ENCODE data around the gene FAM156B.
"Not testable (repeated sequence)": the region's sequence is repeated elsewhere in the genome, so short reads cannot be mapped to it uniquely, and the experiment has no call there.

FAM156B gene

DNA sequence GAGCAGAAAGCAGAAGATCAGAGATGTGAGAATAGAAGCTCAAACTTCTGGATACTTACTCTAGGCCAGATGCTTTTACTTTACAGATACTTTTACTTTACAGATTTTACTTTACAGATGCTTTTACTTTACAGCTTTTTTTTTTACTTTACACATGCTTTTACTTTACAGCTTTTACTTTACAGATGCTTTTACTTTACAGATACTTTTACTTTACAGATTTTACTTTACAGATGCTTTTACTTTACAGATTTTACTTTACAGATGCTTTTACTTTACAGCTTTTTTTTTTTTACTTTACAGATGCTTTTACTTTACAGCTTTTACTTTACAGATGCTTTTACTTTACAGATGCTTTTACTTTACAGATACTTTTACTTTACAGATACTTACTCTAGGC lies 23.3 kb upstream of the FAM156B start:
- H3K4me3 ChIP-seq (ENCODE audit: low read depth, low read length); H3K36me3 ChIP-seq (ENCODE audit: control insufficient read depth in 2 of 2, insufficient read depth in 1 of 2, low read length in 2 of 2); H3K9me3 ChIP-seq (ENCODE audit: control insufficient read depth, insufficient read depth, low read depth, low read length); POLR2A ChIA-PET; H3K4me1 ChIP-seq (ENCODE audit: control insufficient read depth, insufficient read depth, low read length); H3K27ac ChIP-seq (ENCODE audit: extremely low read depth, low read depth, low read length): not testable (repeated sequence)
- CTCF ChIA-PET, result interaction anchor here (0.6 kb wide), 1 partner anchor 18 kb away, joined by 4 read pairs; no protein-coding TSS in a partner anchor
- TF ChIP-seq PRDM1 (tag by site-specific recombination; IDR thresholded peaks at IDR 0.05), result peak; percentile 96

DNA sequence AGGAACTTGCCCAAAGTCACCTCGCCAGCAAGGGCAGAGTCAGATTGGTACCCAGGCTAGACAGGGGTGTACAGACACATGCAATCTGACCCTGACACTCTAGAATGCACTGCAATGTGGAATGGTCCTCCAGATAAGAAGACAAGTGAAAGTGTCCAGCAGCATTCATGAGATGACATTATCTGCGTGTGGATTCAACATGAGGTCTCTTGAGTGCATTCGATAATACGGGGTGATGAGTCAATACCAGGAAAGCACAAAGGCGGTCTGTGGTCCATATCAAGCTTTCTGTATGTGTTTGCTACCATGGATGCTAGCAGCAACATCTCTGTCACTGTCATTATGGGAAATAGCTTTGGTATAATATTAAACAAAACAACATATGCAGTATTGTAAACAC lies 22.5 kb upstream of the FAM156B start:
- CTCF ChIA-PET, result no interaction called here
- Histone ChIP-seq H3K4me1 (ENCODE audit: control insufficient read depth, insufficient read depth, low read length) (no peaks in the 10 kb centered on the region), H3K9me3 (ENCODE audit: control insufficient read depth, insufficient read depth, low read depth, low read length) (no peaks in the 10 kb centered on the region), H3K36me3 (ENCODE audit: control insufficient read depth in 2 of 2, insufficient read depth in 1 of 2, low read length in 2 of 2) (no peaks in the 10 kb centered on the region), H3K27ac (ENCODE audit: extremely low read depth, low read depth, low read length) (no peak overlapping the region), H3K4me3 (ENCODE audit: low read depth, low read length) (no peak overlapping the region)
- no peak for TF ChIP-seq ZNF660 (tag by site-specific recombination; IDR thresholded peaks at IDR 0.05)
- TF ChIP-seq HOXD13 (CRISPR knock-in tag; IDR thresholded peaks at IDR 0.05; ENCODE audit: borderline replicate concordance), result no peak
- no peak for TF ChIP-seq ZNF501 (tag by site-specific recombination; IDR thresholded peaks at IDR 0.05)
- no peak for TF ChIP-seq ZFP41 (tag by site-specific recombination; IDR thresholded peaks at IDR 0.05; ENCODE audit: borderline replicate concordance)
- TF ChIP-seq ZNF350 (tag by site-specific recombination; IDR thresholded peaks at IDR 0.05), result no peak
- TF ChIP-seq ZNF629 (tag by site-specific recombination; IDR thresholded peaks at IDR 0.05), result no peak
- no peak for TF ChIP-seq TCF7L2 (IDR thresholded peaks at IDR 0.05; ENCODE audit: borderline replicate concordance, low read depth, low read length)
- TF ChIP-seq, protein P1, sequence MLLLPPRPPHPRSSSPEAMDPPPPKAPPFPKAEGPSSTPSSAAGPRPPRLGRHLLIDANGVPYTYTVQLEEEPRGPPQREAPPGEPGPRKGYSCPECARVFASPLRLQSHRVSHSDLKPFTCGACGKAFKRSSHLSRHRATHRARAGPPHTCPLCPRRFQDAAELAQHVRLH (tag by site-specific recombination; IDR thresholded peaks at IDR 0.05), result no peak
- no peak for TF ChIP-seq ZNF623 (tag by site-specific recombination; IDR thresholded peaks at IDR 0.05)
- TF ChIP-seq, protein P2, sequence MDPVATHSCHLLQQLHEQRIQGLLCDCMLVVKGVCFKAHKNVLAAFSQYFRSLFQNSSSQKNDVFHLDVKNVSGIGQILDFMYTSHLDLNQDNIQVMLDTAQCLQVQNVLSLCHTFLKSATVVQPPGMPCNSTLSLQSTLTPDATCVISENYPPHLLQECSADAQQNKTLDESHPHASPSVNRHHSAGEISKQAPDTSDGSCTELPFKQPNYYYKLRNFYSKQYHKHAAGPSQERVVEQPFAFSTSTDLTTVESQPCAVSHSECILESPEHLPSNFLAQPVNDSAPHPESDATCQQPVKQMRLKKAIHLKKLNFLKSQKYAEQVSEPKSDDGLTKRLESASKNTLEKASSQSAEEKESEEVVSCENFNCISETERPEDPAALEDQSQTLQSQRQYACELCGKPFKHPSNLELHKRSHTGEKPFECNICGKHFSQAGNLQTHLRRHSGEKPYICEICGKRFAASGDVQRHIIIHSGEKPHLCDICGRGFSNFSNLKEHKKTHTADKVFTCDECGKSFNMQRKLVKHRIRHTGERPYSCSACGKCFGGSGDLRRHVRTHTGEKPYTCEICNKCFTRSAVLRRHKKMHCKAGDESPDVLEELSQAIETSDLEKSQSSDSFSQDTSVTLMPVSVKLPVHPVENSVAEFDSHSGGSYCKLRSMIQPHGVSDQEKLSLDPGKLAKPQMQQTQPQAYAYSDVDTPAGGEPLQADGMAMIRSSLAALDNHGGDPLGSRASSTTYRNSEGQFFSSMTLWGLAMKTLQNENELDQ (tag by site-specific recombination; IDR thresholded peaks at IDR 0.05; ENCODE audit: low read depth), result no peak
- no peak for TF ChIP-seq ZNF324 (tag by site-specific recombination; IDR thresholded peaks at IDR 0.05)
- TF ChIP-seq ZNF549 (tag by site-specific recombination; IDR thresholded peaks at IDR 0.05), result no peak
- no peak for TF ChIP-seq KLF10 (tag by site-specific recombination; IDR thresholded peaks at IDR 0.05)
- no peak for TF ChIP-seq ZNF610 (tag by site-specific recombination; IDR thresholded peaks at IDR 0.05; ENCODE audit: borderline replicate concordance)
- no peak for TF ChIP-seq MEIS1 (CRISPR knock-in tag; IDR thresholded peaks at IDR 0.05; ENCODE audit: borderline replicate concordance)
- no peak for TF ChIP-seq PRDM2 (tag by site-specific recombination; IDR thresholded peaks at IDR 0.05; ENCODE audit: borderline replicate concordance)
- TF ChIP-seq ZNF274 (IDR thresholded peaks at IDR 0.05; ENCODE audit: low read length), result no peak
- TF ChIP-seq ZNF274 (tag by site-specific recombination; IDR thresholded peaks at IDR 0.05; ENCODE audit: borderline replicate concordance), result no peak
- POLR2A ChIA-PET, result no interaction called here

- H3K9me3 ChIP-seq (ENCODE audit: control insufficient read depth, insufficient read depth, low read depth, low read length); H3K27ac ChIP-seq (ENCODE audit: extremely low read depth, low read depth, low read length); H3K4me3 ChIP-seq (ENCODE audit: low read depth, low read length); CTCF ChIA-PET; H3K4me1 ChIP-seq (ENCODE audit: control insufficient read depth, insufficient read depth, low read length); H3K36me3 ChIP-seq (ENCODE audit: control insufficient read depth in 2 of 2, insufficient read depth in 1 of 2, low read length in 2 of 2); POLR2A ChIA-PET: not testable (repeated sequence)
These were observed 21.7 kb upstream of the FAM156B start for GRCh38 chrX:52875436-52875835.

DNA sequence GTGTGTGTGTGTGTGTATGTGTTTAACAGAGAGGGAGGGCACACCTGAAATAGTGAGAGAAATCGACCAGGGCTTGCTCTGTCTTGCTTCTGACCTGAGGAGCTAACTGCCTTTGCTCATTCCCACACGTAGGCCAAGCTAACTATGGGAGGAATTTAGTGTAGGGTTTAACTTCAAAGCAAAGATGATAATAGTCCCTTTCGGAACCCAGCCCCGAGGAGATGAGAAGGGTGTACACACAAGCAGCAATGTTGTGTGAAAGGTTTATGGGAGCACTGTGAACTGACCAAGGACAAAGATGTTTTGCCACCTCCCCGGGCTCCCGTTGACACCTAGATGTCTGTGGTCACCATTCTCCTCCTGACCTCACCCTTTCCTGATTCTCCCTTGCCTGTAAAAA lies 20.7 kb upstream of the FAM156B start:
- H3K9me3 ChIP-seq (ENCODE audit: control insufficient read depth, insufficient read depth, low read depth, low read length); H3K4me1 ChIP-seq (ENCODE audit: control insufficient read depth, insufficient read depth, low read length); H3K36me3 ChIP-seq (ENCODE audit: control insufficient read depth in 2 of 2, insufficient read depth in 1 of 2, low read length in 2 of 2); H3K4me3 ChIP-seq (ENCODE audit: low read depth, low read length); H3K27ac ChIP-seq (ENCODE audit: extremely low read depth, low read depth, low read length); POLR2A ChIA-PET: not testable (repeated sequence)
- CTCF ChIA-PET, result interaction anchor here (0.5 kb wide), 1 partner anchor 424 kb away, joined by 3 read pairs; no protein-coding TSS in a partner anchor

DNA sequence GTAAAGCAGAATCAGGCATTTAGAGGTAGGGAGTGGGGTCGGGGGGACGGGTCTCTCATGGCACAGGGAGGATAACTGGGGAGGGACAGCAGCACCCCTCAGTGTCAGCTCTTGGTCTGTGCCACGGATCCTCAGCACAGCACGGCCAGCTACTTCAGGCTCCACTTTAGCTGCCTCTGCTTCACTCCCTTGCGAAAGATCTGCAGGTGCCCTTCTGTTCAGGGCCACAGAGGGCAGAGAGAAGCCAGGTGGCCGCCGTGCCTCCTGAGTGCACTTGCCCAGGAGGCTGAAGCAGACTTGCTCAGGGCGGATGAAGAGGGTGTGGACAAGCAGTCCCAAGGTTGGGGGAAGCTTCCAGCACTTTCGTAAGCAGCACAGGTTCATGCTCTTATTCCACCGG lies 9.7 kb upstream of the FAM156B start:
- POLR2A ChIA-PET; H3K4me3 ChIP-seq (ENCODE audit: low read depth, low read length); H3K36me3 ChIP-seq (ENCODE audit: control insufficient read depth in 2 of 2, insufficient read depth in 1 of 2, low read length in 2 of 2); H3K27ac ChIP-seq (ENCODE audit: extremely low read depth, low read depth, low read length); H3K9me3 ChIP-seq (ENCODE audit: control insufficient read depth, insufficient read depth, low read depth, low read length); CTCF ChIA-PET; H3K4me1 ChIP-seq (ENCODE audit: control insufficient read depth, insufficient read depth, low read length): not testable (repeated sequence)

Data from HEK293 (cell line).